Naive B cell (primary cell): ENCODE results near the gene AMPD3. TPM values are rescaled to one million over a fixed set of nuclear protein-coding genes. Genes with fewer than 3 reads are reported as not detected.

Experiments used
- ATAC-seq, 2 donors: fragments of 150-1000 bp; cut with Tn5 transposase; 2 replicates each; pipeline ENCODE4 v1.10.0; 2021; ENCODE audit warnings: low read depth in 2 of 2, mild to moderate bottlenecking in 2 of 2, moderate library complexity in 2 of 2
- DNase-seq: peaks from one replicate; pipeline ENCODE4 v3.0.0; 2022
- H3K27ac Mint-ChIP-seq, 6 donors: one replicate each; pipeline ENCODE4 v1.8.0; 2020 to 2022; ENCODE audit warnings: mild to moderate bottlenecking in 6 of 6, mixed read lengths in 6 of 6, moderate library complexity in 5 of 6, inconsistent platforms in 2 of 6
- H3K27me3 Mint-ChIP-seq, 3 donors: one replicate each; pipeline ENCODE4 v1.8.0; 2021 to 2022; ENCODE audit warnings: mixed read lengths in 3 of 3, mild to moderate bottlenecking in 1 of 3
- H3K36me3 Mint-ChIP-seq, 2 donors: one replicate each; pipeline ENCODE4 v1.8.0; 2020 to 2022; ENCODE audit warnings: mixed read lengths in 2 of 2, inconsistent platforms in 1 of 2, mild to moderate bottlenecking in 1 of 2
- H3K4me1 Mint-ChIP-seq, 3 donors: one replicate each; pipeline ENCODE4 v1.8.0; 2020 to 2022; ENCODE audit warnings: mixed read lengths in 3 of 3, inconsistent platforms in 1 of 3, mild to moderate bottlenecking in 1 of 3, moderate library complexity in 1 of 3
- H3K4me3 Mint-ChIP-seq, 8 donors: one replicate each; pipeline ENCODE4 v1.8.0; 2020 to 2022; ENCODE audit warnings: mild to moderate bottlenecking in 8 of 8, mixed read lengths in 8 of 8, moderate library complexity in 8 of 8, inconsistent platforms in 2 of 8
- H3K9me3 Mint-ChIP-seq, 7 donors: one replicate each; pipeline ENCODE4 v1.8.0; 2020 to 2022; ENCODE audit warnings: mixed read lengths in 7 of 7, mild to moderate bottlenecking in 5 of 7, inconsistent platforms in 2 of 7, moderate library complexity in 1 of 7
- polyA plus RNA-seq, 6 donors: library from polyadenylated mRNA; unstranded; fragments of 300-500 nt; fragmentation: Illumina TruSeq; gene quantifications; one replicate each; pipeline ENCODE4 v1.2.3, GENCODE V29; 2021; ENCODE audit warnings: low read depth in 6 of 6

The AMPD3 gene
- polyA plus RNA-seq, 6 donors from 2014 or later, result 20.2 to 35.5 (median 27.3) TPM

DNA sequence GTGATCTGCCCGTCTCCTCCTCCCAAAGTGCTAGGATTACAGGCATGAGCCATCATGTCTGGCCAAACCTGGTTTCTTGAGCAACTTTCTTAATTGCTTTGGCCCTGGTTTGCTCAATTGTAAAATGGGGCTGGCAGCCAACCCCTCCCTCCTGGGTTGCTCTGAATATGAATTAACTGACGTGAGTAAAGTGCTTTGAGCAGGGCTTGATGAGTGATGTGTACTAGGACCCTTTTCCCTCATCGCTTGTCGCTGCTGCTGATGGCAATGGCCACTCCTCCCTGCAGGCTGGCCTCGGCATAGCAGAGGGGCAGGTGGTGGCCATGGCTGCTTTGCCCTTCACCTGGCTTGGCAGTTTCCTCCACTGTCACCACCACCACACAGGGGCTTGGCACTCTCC lies 44.4 kb downstream of the AMPD3 start:
- no peaks in the 10 kb centered on the region for H3K9me3 Mint-ChIP-seq
- peak overlapping the region in 1 of 6 donors; percentile 51 for H3K27ac Mint-ChIP-seq
- ATAC-seq (no peak), DNase-seq (no peak)
- H3K36me3 Mint-ChIP-seq, result peaks cover 30 to 35% of the 10 kb centered on the region in 2 donors
- H3K27me3 Mint-ChIP-seq, result no peaks in the 10 kb centered on the region
- peaks cover 25 to 32% (median 27%) of the 10 kb centered on the region in 3 donors for H3K4me1 Mint-ChIP-seq
- H3K4me3 Mint-ChIP-seq, result no peak overlapping the region

- Mint-ChIP-seq H3K36me3 (peaks cover 30 to 32% of the 10 kb centered on the region in 2 donors), H3K9me3 (no peaks in the 10 kb centered on the region), H3K27ac (peak overlapping the region in 2 of 6 donors; percentile 20 to 51)
These were observed 45.0 kb downstream of the AMPD3 start for GRCh38 chr11:10499874-10500601.

DNA sequence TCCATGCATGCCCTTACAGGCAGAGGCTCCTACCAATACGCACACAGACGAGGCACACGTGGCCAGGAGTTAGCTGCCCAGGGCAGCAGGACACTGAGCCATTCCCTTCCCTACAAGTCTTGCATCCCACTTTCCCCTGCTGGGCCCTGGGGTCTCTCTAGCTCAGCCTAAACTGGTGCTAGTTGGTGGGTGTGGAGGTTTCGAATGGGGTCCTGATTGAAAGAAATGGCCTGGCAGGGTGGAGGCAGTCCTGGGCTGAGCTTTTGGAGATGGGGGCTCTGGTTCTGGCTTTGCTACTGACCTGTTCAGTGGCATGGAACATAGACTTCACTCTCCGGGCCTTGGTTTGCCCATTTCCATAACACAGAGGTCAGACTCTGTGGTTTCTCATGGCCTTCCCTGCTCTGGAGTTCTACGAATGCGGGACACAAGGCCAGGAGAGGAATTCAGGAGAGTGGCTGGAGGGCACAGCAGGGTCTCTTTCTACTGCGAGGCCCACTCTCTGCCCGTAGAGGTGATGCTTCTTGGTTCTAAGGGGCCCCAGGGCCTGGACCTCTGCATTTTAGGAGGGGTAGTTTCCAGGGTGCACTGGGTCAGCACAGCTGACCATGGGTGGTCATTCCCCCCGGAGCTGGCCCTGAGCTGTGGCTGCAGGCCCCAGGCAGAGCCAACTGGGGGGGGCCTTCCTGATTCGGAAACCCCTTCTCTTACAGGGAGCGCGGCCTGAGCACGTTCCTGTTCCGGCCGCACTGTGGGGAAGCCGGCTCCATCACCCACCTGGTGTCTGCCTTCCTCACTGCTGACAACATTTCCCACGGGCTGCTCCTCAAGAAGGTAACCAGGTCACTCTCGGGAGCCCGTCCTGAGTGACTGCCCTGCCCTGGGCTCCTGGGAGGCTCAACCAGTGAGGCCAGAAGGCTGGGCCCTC lies 46.0 kb downstream of the AMPD3 start:
- Mint-ChIP-seq H3K27me3 (no peaks in the 10 kb centered on the region), H3K4me3 (no peak overlapping the region), H3K4me1 (peaks cover 25 to 37% (median 27%) of the 10 kb centered on the region in 3 donors), H3K27ac (peak overlapping the region in 3 of 6 donors; percentile 26 to 80 (median 38)), H3K9me3 (no peaks in the 10 kb centered on the region), H3K36me3 (peaks cover 30 to 32% of the 10 kb centered on the region in 2 donors)
- DNase-seq, result no peak
- ATAC-seq, result no peak

More at GRCh38 chr11:10499874-10500601, 45.0 kb downstream of the AMPD3 start:
- Mint-ChIP-seq H3K27me3 (no peaks in the 10 kb centered on the region), H3K4me1 (peaks cover 25 to 37% (median 27%) of the 10 kb centered on the region in 3 donors), H3K4me3 (peak overlapping the region in 1 of 8 donors; percentile 66)
- ATAC-seq (no peak), DNase-seq (no peak)

DNA sequence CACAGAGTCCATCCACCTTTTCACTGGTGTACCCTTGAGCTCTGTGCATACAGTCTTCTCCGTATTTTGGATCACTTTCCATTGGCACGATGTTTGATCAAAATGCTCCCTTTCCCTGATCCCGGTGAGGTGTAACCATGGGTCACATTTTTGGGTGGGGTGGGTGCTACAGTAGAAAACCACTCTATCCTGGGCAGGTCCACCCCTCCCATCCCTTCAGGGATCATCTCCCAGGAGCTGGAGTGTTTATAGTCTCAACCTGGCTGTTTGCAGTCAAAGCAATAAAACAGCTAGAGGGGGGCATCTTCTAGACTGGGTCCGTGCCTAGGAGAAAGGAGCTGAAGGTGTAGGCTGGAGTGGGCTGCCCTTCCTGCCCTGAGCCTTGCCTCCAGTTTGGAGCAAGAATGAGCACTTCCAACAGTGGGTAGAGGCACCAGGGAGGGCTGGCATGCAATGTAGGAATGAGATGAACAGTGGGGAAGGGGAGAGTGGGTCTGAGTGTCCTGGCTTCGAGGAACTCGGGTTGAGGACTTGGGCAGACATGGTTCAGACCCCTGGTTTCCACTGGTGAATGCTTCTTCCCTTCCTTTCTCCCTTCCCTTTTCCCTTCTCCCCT lies 47.1 kb downstream of the AMPD3 start:
- Mint-ChIP-seq H3K27me3 (no peaks in the 10 kb centered on the region), H3K9me3 (no peaks in the 10 kb centered on the region), H3K36me3 (peaks cover 32% of the 10 kb centered on the region in 2 donors), H3K27ac (peak overlapping the region; percentile 34 to 97 (median 76)), H3K4me1 (peaks cover 25 to 34% (median 27%) of the 10 kb centered on the region in 3 donors), H3K4me3 (peak overlapping the region in 4 of 8 donors; percentile 6 to 69 (median 23))
- no peak for ATAC-seq
- DNase-seq, result no peak

DNA sequence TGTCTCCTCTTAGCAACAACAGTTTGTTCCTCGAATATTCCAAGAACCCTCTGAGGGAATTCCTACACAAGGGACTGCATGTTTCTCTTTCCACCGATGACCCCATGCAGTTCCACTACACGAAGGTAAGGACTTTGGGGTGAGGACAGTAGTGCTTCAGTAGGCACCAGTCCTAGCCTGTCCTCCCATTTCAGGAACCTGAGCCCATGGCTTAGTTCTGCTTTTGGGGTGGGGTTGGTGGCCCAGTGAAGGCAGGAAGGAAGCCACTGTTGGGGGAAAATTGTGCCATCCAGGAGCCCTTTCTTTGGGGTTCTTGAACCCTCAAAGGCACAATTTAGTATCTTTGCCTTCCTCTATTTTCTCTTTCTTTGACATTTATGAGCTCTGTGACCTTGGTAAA lies 47.7 kb downstream of the AMPD3 start:
- peaks cover 25 to 34% (median 26%) of the 10 kb centered on the region in 3 donors for H3K4me1 Mint-ChIP-seq
- peak; percentile 59 for ATAC-seq
- H3K4me3 Mint-ChIP-seq, result peak overlapping the region in 6 of 8 donors; percentile 23 to 69 (median 52)

DNA sequence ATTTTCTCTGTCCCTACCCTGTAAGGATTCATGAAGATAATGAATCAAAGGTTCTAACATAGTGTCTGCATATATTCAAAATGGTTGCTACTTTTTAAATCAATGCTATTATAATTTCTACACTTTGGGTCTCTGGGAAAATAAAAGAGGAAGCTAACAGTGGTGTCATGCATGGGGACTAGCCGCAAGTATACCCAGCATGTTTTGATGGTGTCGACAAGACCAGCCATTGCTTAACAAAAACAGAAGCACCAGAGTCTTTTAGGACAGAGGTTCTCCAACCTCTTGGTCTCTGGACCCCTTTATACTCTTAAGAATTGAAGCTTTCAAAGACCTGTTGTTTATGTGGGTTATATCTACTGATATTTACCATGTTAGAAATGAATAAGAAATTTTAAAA lies 48.2 kb downstream of the AMPD3 start:
- H3K36me3 Mint-ChIP-seq, result peaks cover 26 to 32% of the 10 kb centered on the region in 2 donors
- peak overlapping the region in 6 of 8 donors; percentile 2 to 68 (median 37) for H3K4me3 Mint-ChIP-seq
- peaks cover 21 to 34% (median 22%) of the 10 kb centered on the region in 3 donors for H3K4me1 Mint-ChIP-seq
- DNase-seq (peak; percentile 46), ATAC-seq (peak; percentile 89 to 91)
- H3K9me3 Mint-ChIP-seq, result no peaks in the 10 kb centered on the region
- H3K27me3 Mint-ChIP-seq, result no peaks in the 10 kb centered on the region
- H3K27ac Mint-ChIP-seq, result peak overlapping the region; percentile 53 to 97 (median 92)

More for the DNA sequence above, 47.7 kb downstream of the AMPD3 start:
- peak; percentile 17 for DNase-seq
- Mint-ChIP-seq H3K27me3 (no peaks in the 10 kb centered on the region), H3K36me3 (peaks cover 31 to 32% of the 10 kb centered on the region in 2 donors), H3K9me3 (no peaks in the 10 kb centered on the region), H3K27ac (peak overlapping the region; percentile 53 to 97 (median 92))

DNA sequence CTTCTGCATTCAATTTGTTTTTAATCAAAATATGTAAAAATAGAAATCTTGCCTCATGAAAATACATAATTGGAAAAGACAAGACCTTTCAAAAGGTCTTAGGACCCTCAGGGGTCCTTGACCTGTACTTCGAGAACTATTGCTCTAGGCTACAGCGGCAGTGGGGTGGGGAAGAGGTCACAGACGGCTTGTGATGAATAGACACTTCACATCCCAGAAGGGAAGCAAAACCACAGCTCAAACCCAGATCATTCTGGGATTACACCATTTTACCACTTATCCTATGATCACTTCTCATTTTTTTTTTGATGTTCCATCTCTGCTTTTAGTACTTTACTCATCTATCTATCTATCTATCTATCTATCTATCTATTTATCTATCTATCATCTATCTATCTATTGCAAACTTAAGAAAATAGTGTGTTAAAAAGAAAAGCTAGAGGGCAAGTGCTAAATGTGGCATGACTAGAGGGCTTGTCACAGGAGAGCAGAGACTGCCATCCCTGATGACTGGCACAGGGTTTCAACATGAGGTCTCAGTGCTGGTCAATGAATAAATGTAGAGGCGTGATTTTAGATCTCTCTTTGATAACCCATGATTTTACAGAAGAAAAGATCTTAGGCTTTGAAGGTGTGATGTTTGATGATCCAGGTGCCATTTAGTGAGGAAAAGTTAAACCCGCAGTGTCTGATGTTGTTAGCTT lies 48.9 kb downstream of the AMPD3 start:
- peaks cover 24 to 32% of the 10 kb centered on the region in 2 donors for H3K36me3 Mint-ChIP-seq
- H3K9me3 Mint-ChIP-seq, result no peaks in the 10 kb centered on the region
- no peaks in the 10 kb centered on the region for H3K27me3 Mint-ChIP-seq
- peak overlapping the region in 4 of 8 donors; percentile 14 to 49 (median 32) for H3K4me3 Mint-ChIP-seq
- DNase-seq (no peak), ATAC-seq (no peak)
- peak overlapping the region; percentile 56 to 90 (median 86) for H3K27ac Mint-ChIP-seq
- H3K4me1 Mint-ChIP-seq, result peaks cover 21 to 34% (median 21%) of the 10 kb centered on the region in 3 donors

- no peak for ATAC-seq
- H3K4me3 Mint-ChIP-seq, result no peak overlapping the region
- peak overlapping the region in 4 of 6 donors; percentile 32 to 90 (median 82) for H3K27ac Mint-ChIP-seq
- H3K9me3 Mint-ChIP-seq, result no peaks in the 10 kb centered on the region
- peaks cover 21 to 34% (median 21%) of the 10 kb centered on the region in 3 donors for H3K4me1 Mint-ChIP-seq
- no peaks in the 10 kb centered on the region for H3K27me3 Mint-ChIP-seq
- H3K36me3 Mint-ChIP-seq, result peaks cover 24 to 32% of the 10 kb centered on the region in 2 donors
- DNase-seq, result no peak
These were observed 49.4 kb downstream of the AMPD3 start for GRCh38 chr11:10504490-10504889.

GRCh38 chr11:10505278-10506007 lies 50.4 kb downstream of the AMPD3 start:
- peak overlapping the region in 5 of 6 donors; percentile 1 to 83 (median 70) for H3K27ac Mint-ChIP-seq
- peaks cover 21 to 34% (median 21%) of the 10 kb centered on the region in 3 donors for H3K4me1 Mint-ChIP-seq
- peaks cover 19 to 28% of the 10 kb centered on the region in 2 donors for H3K36me3 Mint-ChIP-seq
- DNase-seq, result no peak
- H3K9me3 Mint-ChIP-seq, result no peaks in the 10 kb centered on the region
- H3K4me3 Mint-ChIP-seq, result no peak overlapping the region
- no peaks in the 10 kb centered on the region for H3K27me3 Mint-ChIP-seq
- ATAC-seq, result no peak

DNA sequence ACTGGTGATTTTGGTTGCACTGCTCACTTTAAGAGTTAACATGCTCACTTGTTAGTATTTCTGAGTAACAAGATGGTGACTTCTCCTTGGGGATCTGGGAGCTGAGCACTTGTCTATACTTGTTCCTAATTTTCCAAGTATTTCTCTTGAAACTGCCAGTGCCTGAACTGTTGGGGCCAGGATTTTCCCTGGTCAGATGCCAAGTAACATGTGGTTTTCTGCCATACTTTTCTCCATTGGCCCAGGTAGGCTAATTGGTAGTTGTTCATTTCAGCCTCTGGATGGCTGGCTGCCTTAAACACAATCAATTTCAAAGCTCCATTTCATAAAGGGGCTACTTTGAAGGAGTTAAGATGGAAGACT lies 50.9 kb downstream of the AMPD3 start:
- Mint-ChIP-seq H3K27ac (peak overlapping the region in 1 of 6 donors; percentile 82), H3K27me3 (no peaks in the 10 kb centered on the region), H3K4me3 (no peak overlapping the region), H3K9me3 (no peaks in the 10 kb centered on the region), H3K36me3 (peaks cover 16 to 30% of the 10 kb centered on the region in 2 donors), H3K4me1 (peaks cover 21 to 34% (median 21%) of the 10 kb centered on the region in 3 donors)
- no peak for ATAC-seq
- no peak for DNase-seq

DNA sequence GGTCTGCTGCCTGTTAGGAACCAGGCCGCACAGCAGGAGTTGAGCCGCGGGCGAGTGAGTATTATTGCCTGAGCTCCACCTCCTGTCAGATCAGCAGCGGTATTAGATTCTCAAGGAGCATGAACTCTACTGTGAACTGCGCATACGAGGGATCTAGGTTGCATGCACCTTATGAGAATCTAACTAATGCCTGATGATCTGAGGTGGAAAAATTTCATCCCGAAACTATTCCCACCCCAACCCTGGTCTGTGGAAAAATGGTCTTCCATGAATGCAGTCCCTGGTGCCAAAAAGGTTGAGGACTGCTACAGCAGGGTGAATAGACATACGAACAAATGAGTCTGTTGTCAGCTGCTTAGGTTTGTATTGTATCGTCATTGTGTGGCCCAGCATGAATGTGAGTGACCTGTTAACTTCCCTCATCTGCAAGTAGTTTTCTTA lies 56.1 kb downstream of the AMPD3 start:
- H3K4me1 Mint-ChIP-seq, result peaks cover 7 to 15% (median 14%) of the 10 kb centered on the region in 3 donors
- no peak for DNase-seq

GRCh38 chr11:10514202-10514601 lies 59.1 kb downstream of the AMPD3 start:
- no peak for ATAC-seq
- no peak for DNase-seq
- H3K27ac Mint-ChIP-seq, result peak overlapping the region in 4 of 6 donors; percentile 6 to 92 (median 63)
- no peak overlapping the region for H3K4me3 Mint-ChIP-seq
- H3K9me3 Mint-ChIP-seq, result no peaks in the 10 kb centered on the region
- H3K27me3 Mint-ChIP-seq, result no peaks in the 10 kb centered on the region
- H3K4me1 Mint-ChIP-seq, result peaks cover 7 to 30% (median 23%) of the 10 kb centered on the region in 3 donors
- peaks cover 0 to 17% of the 10 kb centered on the region in 2 donors for H3K36me3 Mint-ChIP-seq

More for the DNA sequence above, 56.1 kb downstream of the AMPD3 start:
- peaks cover 0 to 17% of the 10 kb centered on the region in 2 donors for H3K36me3 Mint-ChIP-seq
- no peaks in the 10 kb centered on the region for H3K9me3 Mint-ChIP-seq
- H3K4me3 Mint-ChIP-seq, result no peak overlapping the region
- ATAC-seq, result no peak
- peak overlapping the region in 3 of 6 donors; percentile 15 to 26 (median 22) for H3K27ac Mint-ChIP-seq
- H3K27me3 Mint-ChIP-seq, result no peaks in the 10 kb centered on the region
